DMS53 (cell line): ENCODE data around the gene KCNA10.

Experiments
- DNase-seq: peaks from one replicate; lab custom pipeline; 2025; lab: John Stamatoyannopoulos, UW

The KCNA10 gene

DNA sequence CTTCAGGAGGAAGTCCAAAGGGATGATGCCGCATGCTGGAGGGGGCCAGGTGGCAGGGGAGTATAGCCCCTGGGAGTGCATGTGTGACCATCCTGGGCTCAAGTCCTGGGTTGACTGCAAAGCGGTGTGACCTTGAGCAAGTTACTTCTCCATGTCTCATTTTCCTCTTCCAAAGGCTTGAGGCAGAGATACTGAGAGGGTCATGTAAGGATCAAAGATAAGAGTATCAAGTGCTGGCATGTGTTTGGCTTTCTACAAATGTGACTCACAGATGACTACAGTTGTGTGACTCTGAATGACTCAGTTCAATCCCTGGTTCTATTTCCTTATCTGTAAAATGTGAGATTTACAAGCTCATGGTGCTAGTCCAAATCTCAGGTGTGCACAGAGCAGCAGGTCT, 41.9 kb downstream of the KCNA10 start:
- DNase-seq = peak; percentile 82

GRCh38 chr1:110476028-110476765, 42.8 kb downstream of the KCNA10 start:
- DNase-seq = no peak

DNA sequence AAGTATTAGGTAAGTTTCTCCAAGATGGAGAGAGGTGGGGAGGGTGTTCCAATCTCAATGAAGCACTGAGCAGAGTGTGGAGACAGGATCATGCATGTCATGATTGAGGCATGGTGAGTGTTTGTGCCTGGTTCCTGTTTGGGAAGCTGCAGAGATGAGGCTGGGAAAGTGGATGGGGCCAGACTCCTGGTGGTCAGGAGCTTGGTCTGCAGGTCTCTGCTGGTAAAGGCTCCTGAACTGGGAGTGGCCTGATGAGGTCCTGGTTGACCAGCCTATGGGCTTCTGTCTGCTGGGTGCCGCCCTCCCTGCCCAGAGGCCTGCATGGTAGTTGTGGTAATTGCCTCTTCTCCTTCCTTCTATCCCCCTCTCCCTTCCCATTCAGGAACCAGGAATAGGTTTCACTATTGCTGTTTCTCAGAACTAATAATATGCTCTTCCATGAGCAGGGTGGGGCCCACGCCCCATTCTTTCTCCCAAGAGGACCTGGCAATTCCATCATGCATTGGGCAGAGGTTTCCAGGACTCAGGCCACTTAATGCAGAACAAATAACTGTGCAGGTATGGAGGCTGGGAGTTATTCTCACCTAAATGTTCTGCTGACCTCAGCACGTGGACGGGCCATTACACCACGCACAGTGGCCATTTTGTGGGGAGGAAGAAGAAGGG, 43.5 kb downstream of the KCNA10 start:
- peak; percentile 20 for DNase-seq

DNA sequence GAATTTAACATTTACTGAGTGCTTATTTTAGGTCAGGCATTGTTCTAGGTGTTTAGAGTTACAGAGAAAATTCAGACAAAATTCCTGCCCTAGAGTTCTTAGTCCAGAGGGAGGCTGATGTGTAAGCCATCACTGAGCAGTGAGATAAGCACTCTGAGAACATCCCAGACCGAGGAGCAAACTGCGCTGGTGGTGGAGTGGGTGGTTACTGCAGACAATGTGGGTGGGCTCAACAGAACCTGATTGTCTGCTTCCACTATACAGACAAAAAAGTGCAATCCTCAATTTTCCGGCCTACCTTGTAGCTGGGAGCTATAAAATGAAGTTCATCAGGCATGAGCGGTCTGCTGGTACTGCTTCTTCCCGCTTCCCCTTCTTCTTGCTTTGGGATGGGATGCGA, 44.5 kb downstream of the KCNA10 start:
- DNase-seq = no peak

- DNase-seq = no peak
Measured at GRCh38 chr1:110472546-110472945, 46.4 kb downstream of the KCNA10 start.

DNA sequence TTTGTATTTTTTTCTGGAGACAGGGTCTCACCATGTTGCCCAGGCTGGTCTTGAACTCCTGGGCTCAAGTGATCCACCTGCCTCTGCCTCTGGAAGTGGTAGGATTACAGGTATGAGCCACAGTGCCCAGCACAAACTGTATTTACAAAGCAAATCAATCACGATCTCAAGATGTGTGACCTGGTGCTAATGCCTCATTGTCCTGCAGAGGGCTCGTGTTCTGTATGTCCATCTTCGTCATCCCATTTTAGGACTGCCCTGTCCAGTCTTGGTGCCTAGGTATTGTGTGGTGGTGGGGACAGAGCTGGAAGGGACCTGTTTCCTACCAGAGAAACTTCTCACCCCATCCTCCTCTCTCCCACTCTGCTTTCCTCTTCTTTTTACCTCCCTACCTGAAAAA, 47.8 kb downstream of the KCNA10 start:
- peak; percentile 17 for DNase-seq
